Neural cell (in vitro differentiated cells): ENCODE data around the gene RPL15. TPM values are rescaled to one million over a fixed set of nuclear protein-coding genes. Genes with fewer than 3 reads are reported as not detected.

Experiments
- H2AFZ ChIP-seq: fragments of 200-600, 300-800 bp; sonication (generic), shearing (Covaris generic); 2 replicates; pipeline ENCODE4 v1.6.0; 2014; ENCODE audit warnings: low read depth, mild to moderate bottlenecking, antibody characterized with exemption, low read length, moderate library complexity
- H3F3A ChIP-seq: fragments of 200-600 bp; shearing (Covaris generic); 2 replicates; pipeline ENCODE4 v1.6.1; 2016; ENCODE audit warnings: mild to moderate bottlenecking, moderate library complexity, mixed read lengths, antibody characterized with exemption, low read length; ENCODE audit not compliant: insufficient read depth, poor library complexity, severe bottlenecking
- H3K27ac ChIP-seq: fragments of 200-600, 300-800 bp; sonication (generic), shearing (Covaris generic); 2 replicates; pipeline ENCODE4 v1.5.1; 2014; ENCODE audit warnings: mild to moderate bottlenecking, low read length, moderate library complexity
- H3K27me3 ChIP-seq: fragments of 300-800, 200-600 bp; sonication (generic), shearing (Covaris generic); 2 replicates; pipeline ENCODE4 v1.6.0; 2014; ENCODE audit warnings: mild to moderate bottlenecking, low read depth, low read length, moderate library complexity; ENCODE audit not compliant: insufficient read depth
- H3K36me3 ChIP-seq: fragments of 300-800, 200-600 bp; sonication (generic), shearing (Covaris generic); 2 replicates; pipeline ENCODE4 v1.5.1; 2014; ENCODE audit warnings: mild to moderate bottlenecking, antibody characterized with exemption, low read length, moderate library complexity; ENCODE audit not compliant: insufficient read depth
- H3K4me2 ChIP-seq: fragments of 300-800, 200-600 bp; sonication (generic), shearing (Covaris generic); 2 replicates; pipeline ENCODE4 v1.6.0; 2014; ENCODE audit warnings: mild to moderate bottlenecking, low read length
- H3K4me3 ChIP-seq: fragments of 300-800, 200-600 bp; sonication (generic), shearing (Covaris generic); 2 replicates; pipeline ENCODE4 v1.5.1; 2014; ENCODE audit warnings: mild to moderate bottlenecking, low read length, moderate library complexity
- H3K79me2 ChIP-seq: fragments of 200-600 bp; shearing (Covaris generic); replicated peaks from 2 replicates; pipeline ENCODE4 v1.6.0; 2014; ENCODE audit warnings: mild to moderate bottlenecking, low read length, moderate library complexity; ENCODE audit not compliant: insufficient read depth
- H3K9ac ChIP-seq: fragments of 300-800, 200-600 bp; sonication (generic), shearing (Covaris generic); 2 replicates; pipeline ENCODE4 v1.6.1; 2016; ENCODE audit warnings: mild to moderate bottlenecking, low read length, mixed read lengths
- H3K9me2 ChIP-seq: fragments of 200-600 bp; shearing (Covaris generic); 2 replicates; pipeline ENCODE4 v1.6.1; 2016; ENCODE audit warnings: mild to moderate bottlenecking, low read length, mixed read lengths; ENCODE audit not compliant: insufficient read depth
- H3K9me3 ChIP-seq: fragments of 200-600, 300-800 bp; sonication (generic), shearing (Covaris generic); 2 replicates; pipeline ENCODE4 v1.6.1; 2016; ENCODE audit warnings: mild to moderate bottlenecking, mixed run types, low read length, moderate library complexity, mixed read lengths
- H4K20me1 ChIP-seq: fragments of 200-600 bp; shearing (Covaris generic); 2 replicates; pipeline ENCODE4 v1.6.1; 2016; ENCODE audit warnings: mild to moderate bottlenecking, mixed run types; ENCODE audit not compliant: insufficient read depth
- EP300 ChIP-seq: fragments of 450-650 bp; conservative IDR thresholded peaks from 2 replicates; pipeline ENCODE4 v1.6.1; 2014; ENCODE audit warnings: antibody characterized with exemption, mild to moderate bottlenecking, moderate library complexity; ENCODE audit not compliant: poor library complexity, severe bottlenecking
- EZH2 ChIP-seq: fragments of 200-600, 300-800 bp; shearing (Covaris generic), sonication (generic); IDR thresholded peaks from 2 replicates; pipeline ENCODE4 v1.6.1; 2014; ENCODE audit warnings: antibody characterized with exemption, low read length, borderline replicate concordance, mild to moderate bottlenecking; ENCODE audit not compliant: insufficient read depth, poor library complexity, severe bottlenecking
- MXI1 ChIP-seq: fragments of 450-650 bp; conservative IDR thresholded peaks from 2 replicates; pipeline ENCODE4 v1.6.1; 2014; ENCODE audit warnings: antibody characterized with exemption, mild to moderate bottlenecking; ENCODE audit not compliant: poor library complexity, severe bottlenecking
- POLR2AphosphoS5 ChIP-seq: IDR thresholded peaks from 2 replicates; pipeline ENCODE4 v1.6.1; 2012
- RAD21 ChIP-seq: fragments of 450-650 bp; conservative IDR thresholded peaks from 2 replicates; pipeline ENCODE4 v1.6.1; 2014; ENCODE audit warnings: antibody characterized with exemption, mild to moderate bottlenecking, moderate library complexity
- SMC3 ChIP-seq: fragments of 450-650 bp; conservative IDR thresholded peaks from 2 replicates; pipeline ENCODE4 v1.6.1; 2014; ENCODE audit warnings: antibody characterized with exemption, mild to moderate bottlenecking, moderate library complexity; ENCODE audit not compliant: poor library complexity
- TAF1 ChIP-seq: IDR thresholded peaks from 2 replicates; pipeline ENCODE4 v1.6.1; 2012; ENCODE audit warnings: low read depth
- polyA plus RNA-seq: library from polyadenylated mRNA; depleted of rRNA; stranded (reverse); fragments of >200 nt; gene quantifications from 2 replicates; pipeline ENCODE4 v1.2.3, GENCODE V29; 2014
- TF ChIP-seq, protein P1 (sequence below): IDR thresholded peaks from 2 replicates; pipeline ENCODE4 v1.6.1; 2012; ENCODE audit warnings: borderline replicate concordance
- TF ChIP-seq, protein P2 (sequence below): fragments of 450-650 bp; IDR thresholded peaks from 2 replicates; pipeline ENCODE4 v1.5.1; 2014; ENCODE audit warnings: antibody characterized with exemption, mild to moderate bottlenecking, moderate library complexity; ENCODE audit not compliant: poor library complexity, severe bottlenecking

RPL15 gene
- polyA plus RNA-seq, 1 donor from 2014 or later, result 3,247 TPM

DNA sequence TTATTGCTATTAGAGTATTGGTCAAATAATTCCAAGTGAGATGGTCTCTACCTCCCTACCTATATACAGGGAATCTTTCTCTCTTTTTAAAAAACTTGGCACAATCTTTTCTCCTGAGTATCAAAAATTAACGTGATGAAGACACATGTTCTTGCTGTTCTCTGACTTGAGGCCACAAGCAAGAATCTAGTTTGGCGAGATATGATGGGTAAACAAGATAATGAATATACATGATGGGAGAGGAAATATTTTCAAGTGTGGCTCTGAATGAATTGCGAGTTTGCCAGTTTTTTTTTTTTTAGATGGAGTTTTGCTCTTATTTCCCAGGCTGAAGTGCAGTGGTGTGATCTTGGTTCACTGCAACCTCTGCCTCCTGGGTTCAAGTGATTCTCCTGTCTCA lies 39.8 kb downstream of the RPL15 start:
- no peak overlapping the region for H3K9ac ChIP-seq
- no peak overlapping the region for H3K4me2 ChIP-seq
- no peak overlapping the region for H3K27ac ChIP-seq
- no peaks in the 10 kb centered on the region for H3K36me3 ChIP-seq
- H3K9me2 ChIP-seq, result no peaks in the 10 kb centered on the region
- H3K27me3 ChIP-seq, result no peaks in the 10 kb centered on the region
- H3F3A ChIP-seq, result no peaks in the 10 kb centered on the region
- H4K20me1 ChIP-seq, result no peaks in the 10 kb centered on the region
- no peak overlapping the region for H2AFZ ChIP-seq
- H3K79me2 ChIP-seq, result peaks cover 17% of the 10 kb centered on the region
- no peaks in the 10 kb centered on the region for H3K9me3 ChIP-seq
- TF ChIP-seq EP300, result no peak
- no peak for TF ChIP-seq RAD21
- no peak for TF ChIP-seq SMC3
- no peak overlapping the region for H3K4me3 ChIP-seq

DNA sequence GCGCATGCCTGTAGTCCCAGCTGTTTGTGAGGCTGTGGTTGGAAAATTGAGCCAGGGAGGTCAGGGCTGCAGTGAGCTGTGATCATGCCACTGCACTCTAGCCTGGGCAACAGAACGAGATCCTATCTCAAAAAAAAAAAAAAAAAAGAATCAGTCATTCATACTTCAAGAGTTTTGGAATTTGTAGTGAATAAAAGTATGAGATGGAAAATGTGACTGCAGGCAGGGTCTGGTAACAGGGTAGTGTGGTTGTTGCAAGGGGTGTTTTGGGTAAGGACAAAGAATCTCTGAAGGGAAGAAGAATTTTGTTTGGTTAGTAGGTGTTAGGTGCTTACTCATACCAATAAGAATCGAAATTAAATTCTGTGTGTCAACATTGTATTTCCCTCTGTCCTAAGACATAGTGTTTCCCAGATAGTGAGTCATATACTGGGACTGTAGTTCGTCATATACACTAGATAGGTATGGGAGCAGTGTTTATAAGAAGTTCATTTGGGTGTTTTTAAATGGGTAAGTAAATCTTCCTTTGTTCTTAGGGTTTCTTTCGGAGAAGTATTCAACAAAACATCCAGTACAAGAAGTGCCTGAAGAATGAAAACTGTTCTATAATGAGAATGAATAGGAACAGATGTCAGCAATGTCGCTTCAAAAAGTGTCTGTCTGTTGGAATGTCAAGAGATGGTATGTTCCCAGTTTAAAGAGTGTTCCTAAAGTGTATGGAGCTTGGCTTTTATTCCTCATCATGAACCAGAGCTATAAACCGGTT lies 42.4 kb downstream of the RPL15 start:
- peaks cover 6% of the 10 kb centered on the region for H3K36me3 ChIP-seq
- H3K9ac ChIP-seq, result no peak overlapping the region
- TF ChIP-seq, protein P1, sequence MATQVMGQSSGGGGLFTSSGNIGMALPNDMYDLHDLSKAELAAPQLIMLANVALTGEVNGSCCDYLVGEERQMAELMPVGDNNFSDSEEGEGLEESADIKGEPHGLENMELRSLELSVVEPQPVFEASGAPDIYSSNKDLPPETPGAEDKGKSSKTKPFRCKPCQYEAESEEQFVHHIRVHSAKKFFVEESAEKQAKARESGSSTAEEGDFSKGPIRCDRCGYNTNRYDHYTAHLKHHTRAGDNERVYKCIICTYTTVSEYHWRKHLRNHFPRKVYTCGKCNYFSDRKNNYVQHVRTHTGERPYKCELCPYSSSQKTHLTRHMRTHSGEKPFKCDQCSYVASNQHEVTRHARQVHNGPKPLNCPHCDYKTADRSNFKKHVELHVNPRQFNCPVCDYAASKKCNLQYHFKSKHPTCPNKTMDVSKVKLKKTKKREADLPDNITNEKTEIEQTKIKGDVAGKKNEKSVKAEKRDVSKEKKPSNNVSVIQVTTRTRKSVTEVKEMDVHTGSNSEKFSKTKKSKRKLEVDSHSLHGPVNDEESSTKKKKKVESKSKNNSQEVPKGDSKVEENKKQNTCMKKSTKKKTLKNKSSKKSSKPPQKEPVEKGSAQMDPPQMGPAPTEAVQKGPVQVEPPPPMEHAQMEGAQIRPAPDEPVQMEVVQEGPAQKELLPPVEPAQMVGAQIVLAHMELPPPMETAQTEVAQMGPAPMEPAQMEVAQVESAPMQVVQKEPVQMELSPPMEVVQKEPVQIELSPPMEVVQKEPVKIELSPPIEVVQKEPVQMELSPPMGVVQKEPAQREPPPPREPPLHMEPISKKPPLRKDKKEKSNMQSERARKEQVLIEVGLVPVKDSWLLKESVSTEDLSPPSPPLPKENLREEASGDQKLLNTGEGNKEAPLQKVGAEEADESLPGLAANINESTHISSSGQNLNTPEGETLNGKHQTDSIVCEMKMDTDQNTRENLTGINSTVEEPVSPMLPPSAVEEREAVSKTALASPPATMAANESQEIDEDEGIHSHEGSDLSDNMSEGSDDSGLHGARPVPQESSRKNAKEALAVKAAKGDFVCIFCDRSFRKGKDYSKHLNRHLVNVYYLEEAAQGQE, result no peak
- no peak for TF ChIP-seq SMC3
- no peak for TF ChIP-seq TAF1
- TF ChIP-seq EZH2, result no peak
- TF ChIP-seq MXI1, result no peak
- TF ChIP-seq EP300, result no peak
- TF ChIP-seq RAD21, result no peak
- TF ChIP-seq POLR2AphosphoS5, result no peak
- TF ChIP-seq, protein P2, sequence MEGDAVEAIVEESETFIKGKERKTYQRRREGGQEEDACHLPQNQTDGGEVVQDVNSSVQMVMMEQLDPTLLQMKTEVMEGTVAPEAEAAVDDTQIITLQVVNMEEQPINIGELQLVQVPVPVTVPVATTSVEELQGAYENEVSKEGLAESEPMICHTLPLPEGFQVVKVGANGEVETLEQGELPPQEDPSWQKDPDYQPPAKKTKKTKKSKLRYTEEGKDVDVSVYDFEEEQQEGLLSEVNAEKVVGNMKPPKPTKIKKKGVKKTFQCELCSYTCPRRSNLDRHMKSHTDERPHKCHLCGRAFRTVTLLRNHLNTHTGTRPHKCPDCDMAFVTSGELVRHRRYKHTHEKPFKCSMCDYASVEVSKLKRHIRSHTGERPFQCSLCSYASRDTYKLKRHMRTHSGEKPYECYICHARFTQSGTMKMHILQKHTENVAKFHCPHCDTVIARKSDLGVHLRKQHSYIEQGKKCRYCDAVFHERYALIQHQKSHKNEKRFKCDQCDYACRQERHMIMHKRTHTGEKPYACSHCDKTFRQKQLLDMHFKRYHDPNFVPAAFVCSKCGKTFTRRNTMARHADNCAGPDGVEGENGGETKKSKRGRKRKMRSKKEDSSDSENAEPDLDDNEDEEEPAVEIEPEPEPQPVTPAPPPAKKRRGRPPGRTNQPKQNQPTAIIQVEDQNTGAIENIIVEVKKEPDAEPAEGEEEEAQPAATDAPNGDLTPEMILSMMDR, result no peak
- no peak overlapping the region for H3K4me3 ChIP-seq
- no peaks in the 10 kb centered on the region for H4K20me1 ChIP-seq
- no peaks in the 10 kb centered on the region for H3F3A ChIP-seq
- H3K27me3 ChIP-seq, result no peaks in the 10 kb centered on the region
- no peaks in the 10 kb centered on the region for H3K9me2 ChIP-seq
- H3K4me2 ChIP-seq, result no peak overlapping the region
- no peak overlapping the region for H2AFZ ChIP-seq
- H3K27ac ChIP-seq, result no peak overlapping the region
- no peaks in the 10 kb centered on the region for H3K9me3 ChIP-seq
- H3K79me2 ChIP-seq, result no peaks in the 10 kb centered on the region
